ENCODE measurements around the gene PCDHGA1.
A peak's percentile ranks its signal among the peaks of the same experiment; 100 is the strongest.

The PCDHGA1 gene

DNA sequence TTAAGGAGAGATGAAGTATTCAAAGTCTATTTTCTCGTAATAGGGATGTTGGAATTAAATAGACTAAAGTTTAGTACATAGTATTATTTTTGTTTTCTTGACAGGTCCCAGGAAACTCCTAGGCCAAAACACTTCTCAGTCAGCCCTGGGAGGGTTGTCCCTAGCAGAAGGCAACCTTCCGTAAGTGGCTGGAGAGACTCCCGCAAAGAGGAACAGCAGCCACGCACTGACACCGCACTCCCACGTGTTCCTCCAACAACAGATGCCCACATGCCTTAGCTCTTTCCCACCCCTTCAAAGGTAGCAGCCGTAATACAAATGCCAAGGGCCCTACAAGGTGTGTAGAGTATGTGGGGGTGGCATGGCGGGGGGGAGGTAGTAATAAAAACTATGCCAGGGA lies 187.0 kb downstream of the PCDHGA1 start:
- peaks cover 0 to 4% of the 10 kb centered on the region in 2 donors for H3K36me3 ChIP-seq (ENCODE audit: control insufficient read depth in 2 of 2, insufficient read depth in 2 of 2, low read length in 2 of 2)
- no peak overlapping the region for H3K27ac ChIP-seq (ENCODE audit: low read length)
- no peak overlapping the region for H3K4me3 ChIP-seq (ENCODE audit: low read length in 2 of 2)
- H3K4me1 ChIP-seq (ENCODE audit: control insufficient read depth, insufficient read depth, low read length): peaks cover 34% of the 10 kb centered on the region
- no peak overlapping the region for H3K9ac ChIP-seq (ENCODE audit: low read length in 2 of 2)
- no peaks in the 10 kb centered on the region for H3K27me3 ChIP-seq (ENCODE audit: control insufficient read depth in 1 of 2, insufficient read depth in 2 of 2, low read length in 2 of 2)
- no peaks in the 10 kb centered on the region for H3K9me3 ChIP-seq (ENCODE audit: control insufficient read depth in 2 of 2, low read length in 2 of 2)

DNA sequence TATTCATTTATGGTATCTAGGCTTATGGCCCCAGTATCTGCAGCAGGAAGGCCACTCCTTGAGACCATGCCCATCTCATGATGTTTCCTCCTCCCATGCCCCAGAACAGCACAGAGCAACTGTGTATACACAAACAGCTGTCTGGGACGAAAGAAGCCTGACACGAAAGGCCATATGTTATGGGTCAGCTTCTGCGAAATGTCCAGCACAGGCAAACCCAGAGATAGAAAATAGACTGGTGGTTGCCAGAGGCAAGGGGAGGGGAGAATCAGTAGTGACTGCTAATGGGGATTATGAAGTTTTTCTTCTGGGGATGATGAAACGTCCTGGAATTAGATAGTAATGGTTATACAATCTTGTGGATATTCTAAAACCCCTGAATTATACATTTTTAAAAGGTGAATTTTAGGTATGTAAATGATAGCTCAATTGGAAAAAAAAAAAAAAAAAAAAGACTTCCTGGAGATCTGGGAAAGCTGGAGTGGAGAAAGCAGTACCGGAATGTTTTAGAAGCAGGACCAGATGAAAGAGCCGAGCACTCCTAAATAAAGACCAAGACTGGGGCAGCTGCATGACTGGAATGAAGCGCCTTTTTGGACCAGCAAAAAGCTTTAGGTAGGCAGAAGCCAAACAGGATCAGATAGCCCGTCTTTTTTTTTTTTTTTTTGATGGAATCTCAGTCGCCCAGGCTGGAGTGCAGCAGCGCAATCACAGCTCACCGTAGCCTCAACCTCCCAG lies 187.7 kb downstream of the PCDHGA1 start:
- Histone ChIP-seq H3K36me3 (ENCODE audit: control insufficient read depth in 2 of 2, insufficient read depth in 2 of 2, low read length in 2 of 2) (peaks cover 0 to 6% of the 10 kb centered on the region in 2 donors), H3K9me3 (ENCODE audit: control insufficient read depth in 2 of 2, low read length in 2 of 2) (no peaks in the 10 kb centered on the region), H3K4me3 (ENCODE audit: low read length in 2 of 2) (no peak overlapping the region), H3K9ac (ENCODE audit: low read length in 2 of 2) (no peak overlapping the region), H3K27me3 (ENCODE audit: control insufficient read depth in 1 of 2, insufficient read depth in 2 of 2, low read length in 2 of 2) (no peaks in the 10 kb centered on the region), H3K4me1 (ENCODE audit: control insufficient read depth, insufficient read depth, low read length) (peaks cover 28% of the 10 kb centered on the region), H3K27ac (ENCODE audit: low read length) (no peak overlapping the region)

DNA sequence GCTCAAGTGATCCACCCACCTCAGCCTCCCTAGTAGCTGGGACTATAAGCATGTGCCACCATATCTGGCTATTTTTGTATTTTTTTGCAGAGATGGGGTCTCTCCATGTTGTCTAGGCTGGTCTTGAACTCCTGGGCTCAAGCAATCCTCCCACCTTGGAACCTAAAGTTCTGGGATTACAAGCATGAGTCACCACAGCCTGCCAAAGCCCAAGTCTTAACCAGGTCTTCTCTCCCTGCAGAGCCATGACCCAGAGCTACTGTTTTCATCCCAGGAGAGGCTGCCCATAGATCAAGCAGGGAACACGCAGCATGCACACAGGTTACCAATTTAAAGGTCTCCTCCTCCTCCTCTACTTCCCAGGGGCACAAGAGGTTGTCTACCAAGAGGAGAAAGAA lies 188.3 kb downstream of the PCDHGA1 start:
- H3K27ac ChIP-seq (ENCODE audit: low read length): no peak overlapping the region
- H3K4me1 ChIP-seq (ENCODE audit: control insufficient read depth, insufficient read depth, low read length): peaks cover 27% of the 10 kb centered on the region
- no peak overlapping the region for H3K4me3 ChIP-seq (ENCODE audit: low read length in 2 of 2)
- H3K27me3 ChIP-seq (ENCODE audit: control insufficient read depth in 1 of 2, insufficient read depth in 2 of 2, low read length in 2 of 2): no peaks in the 10 kb centered on the region
- peaks cover 0 to 6% of the 10 kb centered on the region in 2 donors for H3K36me3 ChIP-seq (ENCODE audit: control insufficient read depth in 2 of 2, insufficient read depth in 2 of 2, low read length in 2 of 2)
- no peak overlapping the region for H3K9ac ChIP-seq (ENCODE audit: low read length in 2 of 2)
- H3K9me3 ChIP-seq (ENCODE audit: control insufficient read depth in 2 of 2, low read length in 2 of 2): no peaks in the 10 kb centered on the region

DNA sequence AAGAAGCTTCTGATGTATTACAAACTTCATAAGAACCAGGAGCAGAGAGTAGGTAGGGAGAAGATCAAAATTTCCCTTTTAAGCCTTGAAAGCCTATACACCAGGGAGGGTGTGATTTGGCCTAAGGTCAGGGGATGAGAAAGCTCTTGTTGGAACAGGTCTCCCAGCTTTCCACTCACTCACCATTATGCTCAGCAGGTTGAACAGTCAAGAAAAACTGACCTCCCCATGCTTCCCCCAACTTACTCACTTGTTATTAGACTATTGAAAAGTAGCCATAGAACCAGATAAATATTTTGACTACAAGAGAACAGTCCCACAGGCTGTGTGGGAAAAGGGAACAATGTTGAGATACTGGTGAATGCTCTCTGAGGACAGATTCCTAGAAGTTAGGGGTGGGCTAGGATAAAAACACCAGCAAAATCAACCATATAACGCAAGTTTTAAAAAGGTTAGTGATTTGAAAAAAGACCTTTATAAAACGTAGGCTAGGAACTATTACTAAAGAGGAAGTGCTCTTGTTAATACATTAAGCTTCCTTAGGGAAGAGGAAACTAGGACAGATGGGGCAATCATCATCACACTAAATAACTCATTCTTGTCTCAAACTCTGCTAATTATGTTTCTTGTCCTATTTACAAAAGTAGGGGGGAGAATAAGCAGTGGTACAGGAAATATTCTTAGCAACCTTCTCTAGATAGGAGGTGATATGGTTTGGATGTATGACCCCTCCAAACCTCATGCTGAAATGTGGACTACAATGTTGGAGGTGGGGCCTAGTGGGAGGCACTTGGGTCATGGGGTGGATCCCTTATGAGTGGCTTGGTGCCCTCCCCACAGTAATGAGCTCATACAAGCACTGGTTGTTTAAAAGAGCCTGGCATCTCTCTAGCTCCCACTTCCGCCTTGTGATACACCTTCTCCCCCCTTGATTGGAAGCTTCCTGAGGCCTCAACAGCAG lies 189.6 kb downstream of the PCDHGA1 start:
- no peak overlapping the region for H3K9ac ChIP-seq (ENCODE audit: low read length in 2 of 2)
- H3K4me1 ChIP-seq (ENCODE audit: control insufficient read depth, insufficient read depth, low read length): peaks cover 26% of the 10 kb centered on the region
- H3K36me3 ChIP-seq (ENCODE audit: control insufficient read depth in 2 of 2, insufficient read depth in 2 of 2, low read length in 2 of 2): peaks cover 0 to 7% of the 10 kb centered on the region in 2 donors
- no peak overlapping the region for H3K27ac ChIP-seq (ENCODE audit: low read length)
- no peaks in the 10 kb centered on the region for H3K27me3 ChIP-seq (ENCODE audit: control insufficient read depth in 1 of 2, insufficient read depth in 2 of 2, low read length in 2 of 2)
- H3K4me3 ChIP-seq (ENCODE audit: low read length in 2 of 2): no peak overlapping the region
- no peaks in the 10 kb centered on the region for H3K9me3 ChIP-seq (ENCODE audit: control insufficient read depth in 2 of 2, low read length in 2 of 2)

DNA sequence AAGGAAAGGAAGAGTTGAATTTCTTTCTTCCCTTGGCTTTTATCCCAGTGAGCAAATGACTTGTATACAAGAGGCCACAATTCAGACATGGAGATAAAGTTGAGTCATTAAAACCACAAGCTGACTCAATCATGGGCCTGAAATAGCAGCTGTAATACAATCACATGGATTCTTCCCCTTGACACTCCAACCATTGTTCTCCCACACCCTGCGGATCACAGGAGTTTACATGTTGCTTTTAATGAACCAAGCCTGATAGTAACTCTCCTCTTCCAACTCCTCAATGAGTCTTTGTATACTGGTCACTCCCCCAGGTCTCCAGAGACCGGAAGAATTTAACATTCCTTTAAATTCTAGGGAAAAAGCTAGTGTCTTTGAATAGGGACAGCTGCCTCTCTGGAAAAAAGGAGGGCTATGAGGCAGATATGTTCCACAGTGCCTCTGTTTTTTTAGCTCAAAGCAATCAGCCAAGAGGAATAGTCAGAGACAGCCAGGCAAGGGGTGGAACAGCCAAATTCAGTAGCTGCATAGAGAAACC lies 191.0 kb downstream of the PCDHGA1 start:
- Histone ChIP-seq H3K36me3 (ENCODE audit: control insufficient read depth in 2 of 2, insufficient read depth in 2 of 2, low read length in 2 of 2) (peaks cover 0 to 10% of the 10 kb centered on the region in 2 donors), H3K27ac (ENCODE audit: low read length) (no peak overlapping the region), H3K4me3 (ENCODE audit: low read length in 2 of 2) (no peak overlapping the region), H3K27me3 (ENCODE audit: control insufficient read depth in 1 of 2, insufficient read depth in 2 of 2, low read length in 2 of 2) (no peaks in the 10 kb centered on the region), H3K9ac (ENCODE audit: low read length in 2 of 2) (no peak overlapping the region), H3K4me1 (ENCODE audit: control insufficient read depth, insufficient read depth, low read length) (peaks cover 22% of the 10 kb centered on the region), H3K9me3 (ENCODE audit: control insufficient read depth in 2 of 2, low read length in 2 of 2) (no peaks in the 10 kb centered on the region)

DNA sequence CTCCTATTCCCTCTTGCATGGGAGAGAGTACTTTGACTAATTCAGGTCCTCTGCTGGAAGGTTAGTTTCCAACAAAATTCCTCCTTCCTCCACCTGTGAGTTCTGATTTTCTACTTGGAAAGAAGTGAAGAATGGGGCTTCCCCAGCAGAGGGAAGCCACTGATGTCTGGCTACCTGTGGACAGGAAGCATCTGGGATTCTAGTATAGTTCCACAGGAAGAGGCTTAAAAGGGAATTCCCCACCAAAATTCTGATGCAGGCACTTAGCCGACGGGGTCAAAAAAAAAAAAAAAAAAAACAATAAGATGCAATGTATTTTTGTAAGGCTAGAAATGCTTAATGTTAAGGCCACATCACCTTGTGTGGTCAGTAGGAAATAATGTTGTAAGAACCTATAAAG lies 192.0 kb downstream of the PCDHGA1 start:
- Histone ChIP-seq H3K27ac (ENCODE audit: low read length) (no peak overlapping the region), H3K9me3 (ENCODE audit: control insufficient read depth in 2 of 2, low read length in 2 of 2) (no peaks in the 10 kb centered on the region), H3K4me1 (ENCODE audit: control insufficient read depth, insufficient read depth, low read length) (peaks cover 22% of the 10 kb centered on the region)

DNA sequence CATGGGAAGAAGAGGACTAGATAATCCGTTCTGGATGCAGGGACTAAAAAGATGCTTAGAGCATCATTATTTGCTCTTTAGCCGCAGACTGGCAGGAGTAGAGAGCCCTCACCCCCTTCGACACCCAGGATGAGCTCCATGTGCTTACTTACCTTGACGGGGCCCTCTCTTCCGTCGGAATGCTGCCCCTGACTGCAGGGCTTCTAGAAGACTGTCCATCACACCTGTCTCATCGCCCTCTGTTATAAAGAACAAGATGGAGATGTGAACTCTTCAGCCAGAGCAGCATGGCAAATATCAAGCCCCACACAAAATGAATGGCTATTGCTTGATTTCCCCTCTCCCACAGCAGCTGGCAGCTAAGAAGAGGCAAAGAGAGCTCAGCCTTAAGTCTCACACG lies 193.7 kb downstream of the PCDHGA1 start:
- no peak overlapping the region for H3K9ac ChIP-seq (ENCODE audit: low read length in 2 of 2)
- no peak overlapping the region for H3K4me3 ChIP-seq (ENCODE audit: low read length in 2 of 2)
- peak overlapping the region; percentile 67 for H3K27ac ChIP-seq (ENCODE audit: low read length)

More for the DNA sequence above, 192.0 kb downstream of the PCDHGA1 start:
- H3K36me3 ChIP-seq (ENCODE audit: control insufficient read depth in 2 of 2, insufficient read depth in 2 of 2, low read length in 2 of 2): peaks cover 0 to 12% of the 10 kb centered on the region in 2 donors
- H3K9ac ChIP-seq (ENCODE audit: low read length in 2 of 2): no peak overlapping the region
- H3K4me3 ChIP-seq (ENCODE audit: low read length in 2 of 2): no peak overlapping the region
- H3K27me3 ChIP-seq (ENCODE audit: control insufficient read depth in 1 of 2, insufficient read depth in 2 of 2, low read length in 2 of 2): no peaks in the 10 kb centered on the region

DNA sequence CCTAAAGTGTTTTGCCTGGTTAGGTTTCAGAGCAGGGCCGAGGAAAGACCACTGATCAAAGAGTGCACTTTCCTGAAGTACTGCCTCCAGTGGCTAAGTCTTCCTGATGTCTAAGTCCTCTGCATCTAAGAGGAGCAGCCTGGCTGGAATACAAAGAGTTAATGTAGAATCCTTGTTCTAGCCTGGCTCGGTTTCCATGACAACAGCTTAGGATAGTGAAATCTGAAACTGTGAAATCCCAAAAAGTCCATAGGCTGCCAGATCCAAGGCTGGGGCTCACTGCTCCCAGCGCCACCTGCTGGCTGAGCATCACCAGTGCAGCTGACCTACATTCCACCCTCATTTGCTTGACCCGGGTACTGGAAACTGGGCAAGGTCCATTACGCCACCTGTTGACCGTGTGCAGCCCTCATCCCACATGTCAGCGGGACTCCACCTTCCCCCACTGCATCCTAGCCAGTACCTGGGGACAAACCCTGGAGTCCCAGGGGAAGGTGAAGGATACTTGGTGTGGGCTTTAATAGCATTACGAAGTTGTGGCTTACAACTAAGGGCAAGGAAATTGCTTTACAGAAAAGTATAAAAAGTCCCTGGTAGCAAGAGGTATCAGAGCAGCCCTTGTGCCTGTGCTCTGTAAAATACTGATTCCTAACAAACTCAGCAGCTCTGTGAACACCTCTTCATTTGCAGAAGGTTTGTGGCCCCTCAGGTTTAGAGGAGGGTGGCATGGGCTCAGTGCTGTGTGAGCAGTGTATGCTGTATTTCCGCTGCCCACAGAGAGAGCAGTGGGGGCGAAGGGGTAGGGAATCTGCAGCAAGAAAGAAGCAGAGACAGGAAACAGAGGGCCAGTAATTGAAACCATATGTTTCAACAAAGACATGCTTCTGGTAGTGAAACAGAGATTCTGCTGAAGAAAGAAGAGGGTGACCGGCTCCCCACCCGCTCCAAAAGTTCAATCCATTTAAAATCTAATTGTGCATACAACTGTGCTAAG lies 194.6 kb downstream of the PCDHGA1 start:
- H3K27ac ChIP-seq (ENCODE audit: low read length): peak overlapping the region; percentile 67
- H3K4me1 ChIP-seq (ENCODE audit: control insufficient read depth, insufficient read depth, low read length): peaks cover 37% of the 10 kb centered on the region
- peaks cover 0 to 15% of the 10 kb centered on the region in 2 donors for H3K36me3 ChIP-seq (ENCODE audit: control insufficient read depth in 2 of 2, insufficient read depth in 2 of 2, low read length in 2 of 2)

More for the DNA sequence above, 193.7 kb downstream of the PCDHGA1 start:
- peaks cover 0 to 15% of the 10 kb centered on the region in 2 donors for H3K36me3 ChIP-seq (ENCODE audit: control insufficient read depth in 2 of 2, insufficient read depth in 2 of 2, low read length in 2 of 2)
- H3K4me1 ChIP-seq (ENCODE audit: control insufficient read depth, insufficient read depth, low read length): peaks cover 28% of the 10 kb centered on the region
- no peaks in the 10 kb centered on the region for H3K27me3 ChIP-seq (ENCODE audit: control insufficient read depth in 1 of 2, insufficient read depth in 2 of 2, low read length in 2 of 2)
- H3K9me3 ChIP-seq (ENCODE audit: control insufficient read depth in 2 of 2, low read length in 2 of 2): no peaks in the 10 kb centered on the region

DNA sequence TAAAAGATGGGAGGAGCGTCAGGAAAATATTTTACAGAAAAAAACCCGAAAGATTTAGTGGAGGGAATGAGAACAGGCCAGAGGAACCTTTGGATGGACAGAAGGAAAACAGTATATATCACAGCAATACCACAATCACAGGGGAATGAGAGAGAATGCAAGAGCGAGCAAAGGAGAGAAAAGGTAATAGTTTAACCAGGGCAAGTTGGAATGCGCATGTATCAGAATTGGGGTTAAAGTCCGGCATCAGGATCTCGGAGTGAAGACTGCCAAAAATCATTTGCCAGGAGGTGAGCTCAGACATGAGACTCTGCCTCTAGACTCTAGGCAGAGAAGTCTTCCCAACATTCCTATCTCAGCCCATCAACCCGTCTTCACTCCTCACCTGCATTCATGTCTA lies 195.3 kb downstream of the PCDHGA1 start:
- Histone ChIP-seq H3K4me3 (ENCODE audit: low read length in 2 of 2) (peak overlapping the region in 1 of 2 donors; percentile 16), H3K9me3 (ENCODE audit: control insufficient read depth in 2 of 2, low read length in 2 of 2) (no peaks in the 10 kb centered on the region), H3K27me3 (ENCODE audit: control insufficient read depth in 1 of 2, insufficient read depth in 2 of 2, low read length in 2 of 2) (no peaks in the 10 kb centered on the region), H3K9ac (ENCODE audit: low read length in 2 of 2) (no peak overlapping the region), H3K27ac (ENCODE audit: low read length) (peak overlapping the region; percentile 67), H3K36me3 (ENCODE audit: control insufficient read depth in 2 of 2, insufficient read depth in 2 of 2, low read length in 2 of 2) (peaks cover 0 to 15% of the 10 kb centered on the region in 2 donors), H3K4me1 (ENCODE audit: control insufficient read depth, insufficient read depth, low read length) (peaks cover 35% of the 10 kb centered on the region)

More for the DNA sequence above, 194.6 kb downstream of the PCDHGA1 start:
- H3K27me3 ChIP-seq (ENCODE audit: control insufficient read depth in 1 of 2, insufficient read depth in 2 of 2, low read length in 2 of 2): no peaks in the 10 kb centered on the region
- peak overlapping the region in 1 of 2 donors; percentile 36 for H3K9ac ChIP-seq (ENCODE audit: low read length in 2 of 2)
- H3K4me3 ChIP-seq (ENCODE audit: low read length in 2 of 2): peak overlapping the region in 1 of 2 donors; percentile 16
- H3K9me3 ChIP-seq (ENCODE audit: control insufficient read depth in 2 of 2, low read length in 2 of 2): no peaks in the 10 kb centered on the region

DNA sequence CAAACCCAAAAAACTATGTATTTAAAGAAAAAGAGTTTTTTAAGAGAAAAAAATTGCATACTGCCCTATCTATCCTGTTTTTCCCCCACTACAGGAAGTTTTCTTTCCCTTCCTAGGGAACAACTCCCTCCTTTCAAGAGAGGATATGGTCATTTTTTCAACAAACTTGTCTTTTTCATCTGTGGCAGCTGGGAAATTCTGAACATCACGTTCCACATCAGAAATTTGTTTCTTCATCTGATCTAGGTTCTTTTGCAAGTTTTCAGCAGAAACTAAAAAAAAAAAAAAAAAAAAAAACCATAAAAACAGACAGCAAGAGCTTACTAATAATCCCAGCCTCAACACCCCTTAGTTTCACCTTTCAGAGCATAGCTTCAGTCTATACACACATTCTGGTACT lies 197.1 kb downstream of the PCDHGA1 start:
- Histone ChIP-seq H3K27me3 (ENCODE audit: control insufficient read depth in 1 of 2, insufficient read depth in 2 of 2, low read length in 2 of 2) (no peaks in the 10 kb centered on the region), H3K27ac (ENCODE audit: low read length) (no peak overlapping the region), H3K4me3 (ENCODE audit: low read length in 2 of 2) (no peak overlapping the region), H3K36me3 (ENCODE audit: control insufficient read depth in 2 of 2, insufficient read depth in 2 of 2, low read length in 2 of 2) (peaks cover 0 to 15% of the 10 kb centered on the region in 2 donors), H3K9ac (ENCODE audit: low read length in 2 of 2) (no peak overlapping the region), H3K4me1 (ENCODE audit: control insufficient read depth, insufficient read depth, low read length) (peaks cover 34% of the 10 kb centered on the region), H3K9me3 (ENCODE audit: control insufficient read depth in 2 of 2, low read length in 2 of 2) (no peaks in the 10 kb centered on the region)
